Mucosa of descending colon (tissue), 3 donors: ENCODE results near the gene UNC13B. TPM values are rescaled to one million over a fixed set of nuclear protein-coding genes. Genes with fewer than 3 reads are reported as not detected.
"Not testable (repeated sequence)": the region's sequence is repeated elsewhere in the genome, so short reads cannot be mapped to it uniquely, and the experiment has no call there.

Source experiments
- ATAC-seq: fragments of 200-7000 bp; cut with Tn5 transposase; one replicate; pipeline ENCODE4 v1.9.1; 2020; ENCODE audit warnings: mild to moderate bottlenecking, moderate library complexity
- DNase-seq, 3 donors: peaks; one replicate each; pipeline ENCODE4 v3.0.0-alpha.2; 2020
- H3K36me3 ChIP-seq: fragments of 200-600 bp; one replicate; pipeline ENCODE4 v1.8.0; 2021; ENCODE audit warnings: low read depth, mild to moderate bottlenecking
- H3K4me1 ChIP-seq: fragments of 200-600 bp; one replicate; pipeline ENCODE4 v1.8.0; 2021; ENCODE audit warnings: low read depth, mild to moderate bottlenecking
- H3K4me3 ChIP-seq: fragments of 200-600 bp; one replicate; pipeline ENCODE4 v1.8.0; 2021; ENCODE audit warnings: mild to moderate bottlenecking
- H3K9me3 ChIP-seq: fragments of 200-600 bp; one replicate; pipeline ENCODE4 v1.8.0; 2021; ENCODE audit warnings: mild to moderate bottlenecking
- CTCF ChIP-seq: fragments of 200-600 bp; IDR thresholded peaks from one replicate; pipeline ENCODE4 v1.8.0; 2022; ENCODE audit warnings: antibody characterized with exemption, mild to moderate bottlenecking
- intact Hi-C, 2 donors: fragments of 100-400 bp; cut with DNase I in 1 of 2; cut with micrococcal nuclease in 1 of 2; formaldehyde crosslinking; loops; one replicate each; pipeline versions ENCODE4 v1.11.0 to v1.11.1; 2022; cut with DNase I, micrococcal nuclease
- total RNA-seq, 3 donors: library from RNA; stranded (reverse); fragmentation: NEBNext Ultra II Directional in 2 of 3; extraction: Animal tissue kit (Norgen Biotek cat#: 25700) in 2 of 3; gene quantifications; one replicate each; pipeline versions ENCODE4 v1.2.1 to v1.2.4, GENCODE V29; 2021 to 2023
- donor health status: DM: no; HTN: no; CAD: no; lungs with moderate emphysema.
- donor health status: DM: no; HTN: no; CAD: no.
- donor health status: DM: no; HTN: yes; CAD: no.

The UNC13B gene
- total RNA-seq, 3 donors from 2014 or later = 42.9 to 68.2 (median 50.9) TPM

- no peak for TF ChIP-seq CTCF
- Histone ChIP-seq H3K9me3 (peaks cover 11% of the 10 kb centered on the region), H3K4me1 (no peaks in the 10 kb centered on the region), H3K4me3 (no peak overlapping the region), H3K36me3 (no peaks in the 10 kb centered on the region)
- intact Hi-C loops = no loop called here
- no peak for ATAC-seq
- DNase-seq = no peak
Measured at GRCh38 chr9:35136866-35137265, 24.9 kb upstream of the UNC13B start.

- no peaks in the 10 kb centered on the region for H3K4me1 ChIP-seq
- no peak for TF ChIP-seq CTCF
- intact Hi-C loops = no loop called here
- DNase-seq (no peak), ATAC-seq (no peak)
- H3K36me3 ChIP-seq = no peaks in the 10 kb centered on the region
- H3K9me3 ChIP-seq = peaks cover 34% of the 10 kb centered on the region
- no peak overlapping the region for H3K4me3 ChIP-seq
Measured at GRCh38 chr9:35140093-35140492, 21.7 kb upstream of the UNC13B start.

- ATAC-seq (no peak), DNase-seq (no peak)
- TF ChIP-seq CTCF = no peak
- Histone ChIP-seq H3K9me3 (peaks cover 43% of the 10 kb centered on the region), H3K4me1 (no peaks in the 10 kb centered on the region), H3K36me3 (no peaks in the 10 kb centered on the region), H3K4me3 (no peak overlapping the region)
- intact Hi-C loops = no loop called here
Measured at GRCh38 chr9:35142037-35142436, 19.8 kb upstream of the UNC13B start.

- H3K36me3 ChIP-seq, H3K4me3 ChIP-seq, DNase-seq, ATAC-seq, H3K4me1 ChIP-seq, intact Hi-C loops: not testable (repeated sequence)
- H3K9me3 ChIP-seq = peaks cover 49% of the 10 kb centered on the region
Measured at GRCh38 chr9:35147941-35148563, 13.8 kb upstream of the UNC13B start.

- no peaks in the 10 kb centered on the region for H3K4me1 ChIP-seq
- TF ChIP-seq CTCF = no peak
- peaks cover 20% of the 10 kb centered on the region for H3K9me3 ChIP-seq
- DNase-seq (no peak), ATAC-seq (no peak)
- intact Hi-C loops = no loop called here
- no peak overlapping the region for H3K4me3 ChIP-seq
- no peaks in the 10 kb centered on the region for H3K36me3 ChIP-seq
Measured at GRCh38 chr9:35152926-35153325, 8.9 kb upstream of the UNC13B start.

GRCh38 chr9:35156781-35157180, 5.0 kb upstream of the UNC13B start:
- DNase-seq = no peak
- intact Hi-C loops = no loop called here
- no peaks in the 10 kb centered on the region for H3K4me1 ChIP-seq
- TF ChIP-seq CTCF = no peak
- H3K4me3 ChIP-seq = no peak overlapping the region
- ATAC-seq = no peak
- no peaks in the 10 kb centered on the region for H3K36me3 ChIP-seq
- H3K9me3 ChIP-seq = no peaks in the 10 kb centered on the region

GRCh38 chr9:35157836-35158235, 4.0 kb upstream of the UNC13B start:
- H3K36me3 ChIP-seq, intact Hi-C loops, H3K9me3 ChIP-seq, H3K4me3 ChIP-seq, H3K4me1 ChIP-seq, DNase-seq, ATAC-seq: not testable (repeated sequence)
